SK-N-SH treated with all-trans-retinoic acid at 6 μM for 48 hours (cell line): ENCODE data around the gene VTA1.

ENCODE experiments used
- ARNTL ChIP-seq: fragments of 450-650 bp; formaldehyde crosslinking; IDR thresholded peaks from 2 replicates; pipeline ENCODE4 v1.5.0; 2020; ENCODE audit warnings: low read depth, mild to moderate bottlenecking, moderate library complexity, borderline replicate concordance
- BACH2 ChIP-seq: fragments of 250-450 bp; sonication (Bioruptor Pico); IDR thresholded peaks from 2 replicates; pipeline ENCODE4 v1.9.0; 2021; ENCODE audit warnings: mild to moderate bottlenecking, borderline replicate concordance
- CSDC2 ChIP-seq: fragments of 250-450 bp; sonication (Bioruptor Pico); IDR thresholded peaks from 2 replicates; pipeline ENCODE4 v1.5.0; 2020; ENCODE audit warnings: mild to moderate bottlenecking, moderate library complexity
- GLIS3 ChIP-seq: fragments of 250-450 bp; sonication (Bioruptor Pico); IDR thresholded peaks from 2 replicates; pipeline ENCODE4 v1.5.0; 2020; ENCODE audit warnings: mild to moderate bottlenecking, moderate library complexity
- ISL1 ChIP-seq: fragments of 250-450 bp; sonication (Bioruptor Pico); IDR thresholded peaks from 2 replicates; pipeline ENCODE4 v2.1.2; 2022; ENCODE audit warnings: mild to moderate bottlenecking, moderate library complexity
- OSR1 ChIP-seq: fragments of 250-450 bp; sonication (Bioruptor Pico); IDR thresholded peaks from 2 replicates; pipeline ENCODE4 v1.8.0; 2022; ENCODE audit warnings: moderate library complexity, mild to moderate bottlenecking, inconsistent platforms
- RARB ChIP-seq: fragments of 250-450 bp; sonication (Bioruptor Pico); IDR thresholded peaks from 2 replicates; pipeline ENCODE4 v1.8.0; 2021; ENCODE audit warnings: mild to moderate bottlenecking, moderate library complexity
- TCF4 ChIP-seq: fragments of 250-450 bp; sonication (Bioruptor Pico); IDR thresholded peaks from 2 replicates; pipeline ENCODE4 v1.8.0; 2021; ENCODE audit warnings: mild to moderate bottlenecking, moderate library complexity, borderline replicate concordance
- TOX ChIP-seq: fragments of 250-450 bp; sonication (Bioruptor Pico); IDR thresholded peaks from 2 replicates; pipeline ENCODE4 v1.8.0; 2021; ENCODE audit warnings: mild to moderate bottlenecking, moderate library complexity, borderline replicate concordance
- ZNF70 ChIP-seq: fragments of 450-650 bp; formaldehyde crosslinking; IDR thresholded peaks from 2 replicates; pipeline ENCODE4 v1.5.0; 2020; ENCODE audit warnings: mild to moderate bottlenecking, moderate library complexity
- ZNF8 ChIP-seq: fragments of 450-650 bp; formaldehyde crosslinking; IDR thresholded peaks from 2 replicates; pipeline ENCODE4 v1.5.0; 2020; ENCODE audit warnings: mild to moderate bottlenecking, moderate library complexity
- TF ChIP-seq, protein P1 (sequence below): fragments of 250-450 bp; sonication (Bioruptor Pico); IDR thresholded peaks from 2 replicates; pipeline ENCODE4 v1.8.0; 2020; ENCODE audit warnings: mild to moderate bottlenecking, moderate library complexity, borderline replicate concordance

DNA sequence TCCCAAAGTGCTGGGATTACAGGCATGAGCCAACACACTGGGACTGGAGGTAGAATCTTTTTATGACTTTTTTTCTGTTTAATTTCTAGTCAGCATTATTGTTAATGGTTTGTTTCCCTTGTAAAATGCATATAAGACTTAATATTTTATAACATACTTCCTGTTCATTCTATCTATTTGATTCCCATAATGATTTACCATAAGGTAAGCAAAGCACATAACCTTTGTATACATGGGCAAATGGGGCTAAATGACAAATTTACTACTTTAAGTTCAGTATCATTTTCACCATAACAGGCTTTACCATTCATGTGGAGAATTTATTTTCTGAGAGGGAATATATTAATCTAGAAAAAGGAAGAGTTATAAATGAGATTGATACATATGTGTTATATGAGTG, 24.3 kb downstream of the VTA1 start:
- TF ChIP-seq ARNTL (CRISPR knock-in tag) (no peak), GLIS3 (CRISPR knock-in tag) (no peak), CSDC2 (CRISPR knock-in tag) (no peak), ZNF70 (CRISPR knock-in tag) (no peak), ISL1 (CRISPR knock-in tag) (no peak), RARB (no peak), BACH2 (CRISPR knock-in tag) (no peak), TCF4 (no peak), TOX (CRISPR knock-in tag) (no peak), ZNF8 (CRISPR knock-in tag) (no peak), OSR1 (CRISPR knock-in tag) (no peak)
- TF ChIP-seq, protein P1, sequence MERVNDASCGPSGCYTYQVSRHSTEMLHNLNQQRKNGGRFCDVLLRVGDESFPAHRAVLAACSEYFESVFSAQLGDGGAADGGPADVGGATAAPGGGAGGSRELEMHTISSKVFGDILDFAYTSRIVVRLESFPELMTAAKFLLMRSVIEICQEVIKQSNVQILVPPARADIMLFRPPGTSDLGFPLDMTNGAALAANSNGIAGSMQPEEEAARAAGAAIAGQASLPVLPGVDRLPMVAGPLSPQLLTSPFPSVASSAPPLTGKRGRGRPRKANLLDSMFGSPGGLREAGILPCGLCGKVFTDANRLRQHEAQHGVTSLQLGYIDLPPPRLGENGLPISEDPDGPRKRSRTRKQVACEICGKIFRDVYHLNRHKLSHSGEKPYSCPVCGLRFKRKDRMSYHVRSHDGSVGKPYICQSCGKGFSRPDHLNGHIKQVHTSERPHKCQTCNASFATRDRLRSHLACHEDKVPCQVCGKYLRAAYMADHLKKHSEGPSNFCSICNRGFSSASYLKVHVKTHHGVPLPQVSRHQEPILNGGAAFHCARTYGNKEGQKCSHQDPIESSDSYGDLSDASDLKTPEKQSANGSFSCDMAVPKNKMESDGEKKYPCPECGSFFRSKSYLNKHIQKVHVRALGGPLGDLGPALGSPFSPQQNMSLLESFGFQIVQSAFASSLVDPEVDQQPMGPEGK (CRISPR knock-in tag) = no peak
